Choroid plexus epithelial cell (primary cell): ENCODE data around the gene TRMT10B.
A peak's percentile ranks its signal among the peaks of the same experiment; 100 is the strongest.

Source experiments
- DNase-seq: peaks from one replicate; pipeline ENCODE4 v3.0.0-alpha.2; 2010; ENCODE audit warnings: low read depth
- H3K4me3 ChIP-seq: 2 replicates; pipeline ENCODE4 v1.5.1; 2011; ENCODE audit warnings: low read depth, mild to moderate bottlenecking, control low read depth, low read length, moderate library complexity
- TF ChIP-seq, protein P1 (sequence below): conservative IDR thresholded peaks from 2 replicates; pipeline ENCODE4 v1.5.1; 2011; ENCODE audit warnings: low read depth, mild to moderate bottlenecking, control low read depth, inconsistent platforms, low read length, moderate library complexity

The TRMT10B gene

DNA sequence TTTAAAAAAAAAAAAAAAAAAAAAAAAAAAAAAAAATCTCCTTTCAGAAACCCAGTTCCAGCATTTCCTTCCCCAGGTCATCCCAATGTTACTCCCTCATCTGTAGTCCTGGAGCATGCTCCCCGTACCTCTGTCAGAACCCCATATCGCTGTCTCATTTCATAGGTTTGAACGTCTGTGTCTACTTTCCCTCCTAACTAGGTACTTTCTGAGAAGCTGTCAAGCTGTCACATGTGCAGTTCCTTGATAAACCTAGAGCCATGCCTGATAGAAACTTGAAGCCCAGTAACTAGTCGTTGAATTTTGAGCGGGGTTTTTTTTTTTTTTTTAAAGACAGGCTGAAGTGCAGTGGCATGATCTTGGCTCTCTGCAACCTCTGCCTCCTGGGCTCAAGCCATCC, 15.7 kb downstream of the TRMT10B start:
- DNase-seq: no peak
- no peak overlapping the region for H3K4me3 ChIP-seq
- TF ChIP-seq, protein P1, sequence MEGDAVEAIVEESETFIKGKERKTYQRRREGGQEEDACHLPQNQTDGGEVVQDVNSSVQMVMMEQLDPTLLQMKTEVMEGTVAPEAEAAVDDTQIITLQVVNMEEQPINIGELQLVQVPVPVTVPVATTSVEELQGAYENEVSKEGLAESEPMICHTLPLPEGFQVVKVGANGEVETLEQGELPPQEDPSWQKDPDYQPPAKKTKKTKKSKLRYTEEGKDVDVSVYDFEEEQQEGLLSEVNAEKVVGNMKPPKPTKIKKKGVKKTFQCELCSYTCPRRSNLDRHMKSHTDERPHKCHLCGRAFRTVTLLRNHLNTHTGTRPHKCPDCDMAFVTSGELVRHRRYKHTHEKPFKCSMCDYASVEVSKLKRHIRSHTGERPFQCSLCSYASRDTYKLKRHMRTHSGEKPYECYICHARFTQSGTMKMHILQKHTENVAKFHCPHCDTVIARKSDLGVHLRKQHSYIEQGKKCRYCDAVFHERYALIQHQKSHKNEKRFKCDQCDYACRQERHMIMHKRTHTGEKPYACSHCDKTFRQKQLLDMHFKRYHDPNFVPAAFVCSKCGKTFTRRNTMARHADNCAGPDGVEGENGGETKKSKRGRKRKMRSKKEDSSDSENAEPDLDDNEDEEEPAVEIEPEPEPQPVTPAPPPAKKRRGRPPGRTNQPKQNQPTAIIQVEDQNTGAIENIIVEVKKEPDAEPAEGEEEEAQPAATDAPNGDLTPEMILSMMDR: no peak

DNA sequence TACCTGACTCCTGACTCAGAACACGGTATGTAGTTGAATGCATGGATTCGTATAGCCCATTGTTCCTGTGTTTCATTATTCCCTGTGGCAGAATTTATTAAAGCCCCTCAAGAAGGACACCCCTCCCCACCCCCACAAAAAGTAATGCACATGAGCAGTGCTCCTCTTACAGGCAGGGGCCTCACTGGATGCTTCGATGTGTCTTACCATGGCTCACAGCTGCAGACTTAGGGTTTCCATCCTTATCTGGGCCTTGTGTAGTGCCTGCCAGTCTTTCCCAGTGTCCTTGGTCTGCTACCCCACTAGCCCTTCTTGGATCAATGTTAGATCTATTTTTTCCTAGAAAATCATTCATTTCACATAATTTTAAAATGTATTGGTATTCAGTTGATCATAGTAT, 16.4 kb downstream of the TRMT10B start:
- no peak overlapping the region for H3K4me3 ChIP-seq
- TF ChIP-seq, protein P1: no peak
- no peak for DNase-seq

DNA sequence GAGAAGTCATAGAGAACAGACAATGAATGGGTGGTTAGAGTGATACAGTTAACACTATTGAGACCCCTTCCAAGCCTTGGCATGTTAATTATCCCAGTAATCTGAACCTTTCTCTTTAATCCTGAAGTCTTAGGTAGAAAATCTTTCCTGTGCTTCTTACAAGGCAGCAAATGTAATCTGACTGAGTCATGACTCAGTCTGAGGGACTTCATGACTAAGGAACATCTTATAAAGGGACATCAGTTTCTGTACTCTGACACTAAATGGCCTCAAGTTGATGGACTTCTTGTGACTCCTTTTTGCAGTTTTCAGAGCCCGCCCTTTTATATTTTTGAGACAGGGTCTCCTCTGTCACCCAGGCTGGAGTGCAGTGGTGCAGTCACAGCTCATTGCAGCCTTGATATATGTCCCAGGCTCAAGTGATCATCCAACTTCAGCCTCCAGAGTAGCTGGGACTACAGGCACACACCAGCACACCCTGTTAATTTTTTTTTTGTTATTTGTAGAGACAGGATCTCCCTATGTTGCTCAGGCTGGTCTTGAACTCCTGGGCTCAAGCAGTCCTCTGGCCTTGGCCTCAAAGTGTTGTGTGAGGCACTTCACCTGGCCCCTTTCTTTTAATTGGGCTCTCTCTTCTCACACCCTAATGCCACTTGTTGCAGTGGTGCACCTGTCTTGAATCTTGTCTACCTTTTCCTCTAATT, 21.8 kb downstream of the TRMT10B start:
- no peak overlapping the region for H3K4me3 ChIP-seq
- no peak for DNase-seq
- TF ChIP-seq, protein P1: no peak

DNA sequence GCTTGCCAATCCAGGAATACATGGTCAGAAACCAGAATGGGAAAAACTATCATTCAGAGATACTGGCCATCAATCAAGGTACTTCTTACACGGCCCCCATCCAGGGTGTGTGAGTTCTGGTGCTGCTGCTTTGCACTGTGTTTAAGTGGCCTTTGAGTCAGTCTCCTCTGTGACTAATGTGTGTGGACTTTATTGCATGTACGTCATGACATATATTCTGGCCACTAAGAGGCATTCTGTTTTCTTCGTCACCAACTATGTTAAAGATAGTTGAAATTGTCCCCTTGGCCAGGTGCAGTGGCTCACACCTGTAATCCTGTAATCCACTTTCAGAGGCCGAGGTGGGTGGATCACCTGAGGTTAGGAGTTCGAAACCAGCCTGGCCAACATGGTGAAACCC, 22.7 kb downstream of the TRMT10B start:
- peak; percentile 37 for DNase-seq
- no peak overlapping the region for H3K4me3 ChIP-seq
- TF ChIP-seq, protein P1: no peak

DNA sequence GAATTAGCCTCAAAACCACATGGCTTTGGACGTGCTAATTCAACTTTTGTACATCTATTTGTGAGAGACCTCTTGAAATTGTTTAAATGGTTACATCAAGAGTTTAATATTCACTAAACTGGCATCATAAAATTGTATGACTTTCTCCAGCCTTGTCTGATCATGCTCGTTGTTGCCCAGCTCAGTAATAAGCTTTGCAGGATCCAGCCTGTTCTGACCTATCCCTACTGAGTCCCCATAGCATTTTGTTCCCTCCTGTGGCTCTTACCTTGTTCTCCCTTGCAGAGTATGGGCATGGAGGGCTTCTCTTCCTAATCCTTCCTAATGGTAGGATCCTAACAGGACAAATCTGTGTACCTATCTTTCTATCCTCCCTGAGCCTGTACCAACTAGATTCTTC, 24.9 kb downstream of the TRMT10B start:
- DNase-seq: no peak
- TF ChIP-seq, protein P1: no peak
- H3K4me3 ChIP-seq: no peak overlapping the region

DNA sequence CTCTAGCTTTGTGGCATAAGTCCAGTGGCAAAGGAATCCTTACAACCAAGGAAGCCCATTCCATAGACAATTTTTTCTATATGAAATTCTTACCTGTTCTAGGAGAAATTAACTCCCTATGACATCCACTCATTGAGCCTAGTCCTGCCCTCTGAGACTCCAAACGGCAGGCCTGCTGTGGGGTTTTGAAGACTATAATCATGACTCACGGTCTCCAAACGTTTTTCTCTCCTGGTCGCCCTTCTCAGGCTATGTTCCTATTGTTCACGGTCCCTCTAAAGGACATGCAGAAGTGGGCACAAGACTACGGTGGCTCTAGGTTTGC, 30.6 kb downstream of the TRMT10B start:
- peak overlapping the region; percentile 99 for H3K4me3 ChIP-seq
- TF ChIP-seq, protein P1: no peak
- no peak for DNase-seq

DNA sequence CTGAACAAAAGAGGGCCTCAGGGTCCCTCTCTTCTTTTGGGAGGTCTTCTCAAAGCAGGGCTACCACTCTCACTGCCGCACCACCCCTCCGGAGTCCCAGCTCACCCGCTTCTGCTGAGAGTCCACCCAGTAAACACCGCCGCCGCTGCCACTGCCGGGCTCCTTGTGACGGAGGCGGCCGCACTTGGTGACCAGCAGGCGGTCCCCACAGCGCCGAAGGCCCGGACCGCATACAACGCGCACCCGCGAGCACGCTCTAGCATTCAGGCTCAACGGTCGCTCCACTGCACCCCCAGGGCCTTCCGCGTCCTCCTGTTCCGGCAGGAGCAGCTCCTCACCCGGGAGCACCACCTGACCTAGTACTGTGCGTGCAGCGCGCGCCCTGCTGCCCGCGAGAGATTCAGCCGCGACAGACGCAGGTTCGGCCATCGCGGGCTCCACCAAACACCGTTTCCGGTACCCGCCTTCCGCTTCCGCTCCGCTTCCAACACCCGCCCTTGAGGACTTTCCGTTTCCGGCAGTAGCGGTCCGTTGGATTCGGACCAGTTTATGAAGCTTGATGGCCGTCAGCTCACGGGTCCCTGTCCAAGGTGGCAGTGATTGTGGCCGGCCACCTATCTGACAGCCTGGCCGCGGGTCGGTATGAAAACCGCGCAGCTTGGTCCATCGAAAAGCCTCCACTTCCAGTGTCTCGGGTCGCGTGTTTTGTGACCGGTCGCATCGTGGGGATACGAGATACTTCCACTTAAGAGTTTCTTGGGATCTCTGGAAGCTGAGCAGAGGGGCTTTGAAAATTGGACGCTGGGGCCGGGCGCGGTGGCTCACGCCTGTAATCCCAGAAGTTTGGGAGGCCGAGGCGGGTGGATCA, 31.2 kb downstream of the TRMT10B start, which contains the start of gene EXOSC3:
TSS of gene EXOSC3 (minus strand) at position 449 of the 868 bp plus-strand sequence. CDS start at position 429, 20 bp downstream.
- peak; percentile 91 for DNase-seq
- H3K4me3 ChIP-seq: peak within 1 kb of the TSS; percentile 99

More for the DNA sequence above, 31.2 kb downstream of the TRMT10B start, which contains the start of gene EXOSC3:
- TF ChIP-seq, protein P1: no peak
